GM15510 (cell line): ENCODE data around the gene MED13L.

Experiments used
- POLR2A ChIP-seq: IDR thresholded peaks from 3 replicates; pipeline ENCODE4 v1.6.1; 2011; ENCODE audit warnings: borderline replicate concordance; ENCODE audit not compliant: insufficient read length; ENCODE audit errors: extremely low read depth

The MED13L gene

DNA sequence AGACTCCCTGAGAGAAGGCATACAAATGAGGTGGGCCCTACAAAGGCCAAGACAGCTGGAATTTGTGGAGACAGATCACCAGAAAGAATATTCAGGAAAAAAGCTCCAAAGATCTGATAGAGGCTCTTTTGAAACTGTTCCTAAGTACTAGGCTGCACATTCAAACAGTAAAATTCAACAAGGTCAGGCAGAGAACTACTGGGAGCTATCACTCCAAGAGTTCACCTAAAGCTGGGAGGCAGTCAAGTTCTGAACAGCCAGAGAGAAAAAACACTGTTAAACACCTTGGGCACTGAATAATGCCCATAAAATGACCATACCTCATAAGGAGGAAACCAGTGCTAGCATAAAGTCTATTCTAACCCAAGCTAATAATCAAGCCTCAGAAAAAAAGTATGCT lies 28.6 kb downstream of the MED13L start:
- no peak for TF ChIP-seq POLR2A

DNA sequence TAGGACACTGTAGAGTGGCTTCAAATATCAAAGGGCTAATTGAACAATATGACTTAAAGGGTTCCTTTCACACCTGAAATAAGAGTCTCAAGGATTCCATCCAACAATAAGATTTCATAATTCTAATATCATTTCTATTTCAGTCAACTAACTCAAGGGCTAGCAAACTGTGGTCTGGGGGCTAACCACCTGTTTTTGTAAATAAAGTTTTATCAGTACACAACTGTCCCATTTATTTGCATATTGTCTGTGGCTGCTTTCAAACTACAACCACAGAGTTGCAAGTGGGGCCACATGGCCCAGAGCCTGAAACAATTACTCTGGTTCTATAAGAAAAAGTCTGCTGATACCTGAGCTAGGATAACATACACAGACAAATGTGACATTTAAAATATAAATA lies 29.1 kb downstream of the MED13L start:
- no peak for TF ChIP-seq POLR2A

DNA sequence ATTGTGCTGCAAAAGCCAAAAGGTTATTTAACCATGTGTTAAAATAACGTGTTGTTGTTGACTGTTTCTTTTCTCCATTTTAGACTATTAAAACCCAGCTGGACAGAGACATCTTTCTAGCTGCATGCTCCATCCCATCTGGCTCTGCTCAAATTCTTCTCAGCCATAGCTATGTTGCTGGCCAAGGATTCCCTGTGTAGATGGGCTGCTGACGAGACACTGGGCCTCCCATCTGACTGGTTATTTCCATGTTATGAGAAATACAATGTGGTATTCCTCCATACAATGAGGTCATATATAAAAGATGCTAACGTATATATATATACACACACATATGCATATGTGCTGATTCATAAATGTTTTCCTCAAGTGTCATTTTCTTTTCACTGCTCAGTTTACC lies 30.1 kb downstream of the MED13L start:
- TF ChIP-seq POLR2A, result no peak

DNA sequence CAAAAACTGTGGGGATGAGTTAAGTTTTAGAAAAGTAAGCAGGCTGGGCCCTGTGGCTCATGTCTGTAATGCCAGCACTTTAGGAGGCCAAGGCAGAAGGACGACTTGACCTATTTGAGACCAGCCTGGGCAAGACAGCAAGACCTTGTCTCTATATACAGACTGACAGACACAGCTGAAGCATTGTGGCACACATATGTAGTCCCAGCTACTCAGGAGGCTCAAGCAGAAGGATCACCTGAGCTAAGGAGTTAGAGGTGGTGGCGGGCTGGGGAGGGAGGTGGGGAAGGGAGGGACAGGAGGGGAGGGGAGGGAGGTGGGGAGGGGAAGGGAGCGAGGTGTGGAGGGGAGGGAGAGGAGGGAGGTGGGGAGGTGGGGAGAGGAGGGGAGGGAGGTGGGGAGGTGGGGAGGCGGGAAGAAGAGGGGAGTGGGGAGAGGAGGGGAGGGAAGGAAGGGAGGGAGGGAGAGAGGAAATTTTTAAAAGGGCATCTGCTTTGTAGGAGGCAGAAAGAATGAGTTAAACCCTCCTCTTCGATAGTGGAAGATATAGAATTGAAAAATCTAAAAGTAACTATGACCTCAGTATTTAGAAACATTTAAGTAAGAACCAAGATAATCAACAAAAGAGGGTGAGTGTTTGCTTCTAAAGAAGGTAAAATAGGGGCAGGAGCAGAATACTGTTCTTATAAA lies 30.9 kb downstream of the MED13L start:
- no peak for TF ChIP-seq POLR2A

DNA sequence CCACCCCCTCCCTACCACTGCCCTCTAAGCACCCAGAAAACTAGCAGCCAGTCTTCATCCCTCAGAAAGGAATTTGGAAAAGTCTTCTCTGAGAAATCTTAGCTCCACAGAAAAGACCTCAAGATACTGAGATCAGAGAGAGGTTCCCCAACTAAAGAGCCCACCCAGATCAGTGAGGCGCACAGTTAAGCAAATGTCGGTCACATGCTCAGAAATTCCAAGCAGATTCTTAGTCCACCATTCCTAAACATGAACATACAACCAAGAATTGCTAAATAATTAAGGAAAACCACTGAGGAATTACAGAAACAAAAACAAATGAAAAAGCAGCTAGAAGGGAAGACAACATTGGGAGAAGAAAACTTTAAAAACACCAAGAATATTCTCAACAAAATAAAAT lies 32.3 kb downstream of the MED13L start:
- no peak for TF ChIP-seq POLR2A

DNA sequence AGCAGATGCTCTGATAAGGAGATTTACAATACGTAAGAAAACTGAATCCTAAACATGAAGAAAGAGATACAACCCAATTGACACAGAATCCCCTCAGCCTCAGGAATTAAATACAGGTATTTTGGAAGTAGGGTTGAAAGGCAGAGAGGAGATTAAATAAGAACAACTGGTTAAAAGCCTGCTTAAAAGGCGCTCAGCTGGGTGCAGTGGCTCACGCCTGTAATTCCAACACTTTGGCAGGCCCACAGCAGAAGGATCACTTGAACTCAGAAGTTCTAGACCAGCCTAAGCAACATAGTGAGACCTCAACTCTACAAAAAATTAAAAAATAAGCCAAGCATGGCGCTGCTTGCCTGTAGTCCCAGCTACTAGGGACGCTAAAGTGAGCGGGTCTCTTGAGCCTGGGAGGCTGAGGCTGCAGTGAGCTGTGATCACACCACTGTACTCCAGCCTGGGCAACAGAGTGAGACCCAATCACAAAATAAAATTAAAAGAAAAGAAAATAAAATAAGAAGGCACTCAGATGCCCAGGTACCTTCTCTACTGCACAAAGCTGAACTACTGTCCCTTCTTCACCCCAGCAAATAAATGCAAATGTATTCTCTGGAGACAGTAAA lies 32.9 kb downstream of the MED13L start:
- no peak for TF ChIP-seq POLR2A

DNA sequence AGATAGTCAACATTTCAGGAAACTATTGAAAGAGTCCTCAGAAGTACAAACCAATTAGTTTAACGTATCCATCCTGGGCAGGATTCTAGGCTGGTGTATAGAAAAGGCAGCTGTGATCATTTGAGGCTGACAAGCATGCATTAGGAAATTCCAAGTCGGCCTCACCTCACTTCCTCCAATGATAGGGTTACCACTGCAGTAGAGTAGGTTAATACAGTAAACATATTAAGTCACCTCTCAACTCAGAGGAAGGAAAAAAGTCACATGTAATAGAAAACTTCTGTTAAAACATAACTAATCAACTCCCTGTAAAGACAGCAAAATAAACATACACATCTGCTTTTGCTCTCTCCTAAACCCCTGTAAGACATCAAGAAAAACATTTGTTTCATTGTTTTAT lies 33.5 kb downstream of the MED13L start:
- no peak for TF ChIP-seq POLR2A

DNA sequence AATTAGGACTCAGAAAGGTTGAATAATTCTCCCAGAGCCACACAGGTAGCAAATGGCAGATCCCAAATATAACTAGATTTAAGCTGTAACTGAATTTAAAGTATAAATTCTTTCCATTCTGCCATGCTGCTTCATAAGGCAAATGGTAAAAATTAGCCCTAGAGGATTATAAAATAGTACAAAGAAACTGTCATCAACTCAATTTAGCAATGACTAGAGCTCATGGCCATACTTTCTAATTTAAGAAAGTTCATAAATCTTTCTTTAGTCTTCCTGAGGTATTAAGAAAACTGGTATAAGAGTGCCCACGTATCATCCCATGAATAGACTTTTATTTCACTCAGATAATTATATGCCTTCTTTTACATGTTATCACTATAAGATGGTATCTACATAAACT lies 34.8 kb downstream of the MED13L start:
- TF ChIP-seq POLR2A, result no peak

DNA sequence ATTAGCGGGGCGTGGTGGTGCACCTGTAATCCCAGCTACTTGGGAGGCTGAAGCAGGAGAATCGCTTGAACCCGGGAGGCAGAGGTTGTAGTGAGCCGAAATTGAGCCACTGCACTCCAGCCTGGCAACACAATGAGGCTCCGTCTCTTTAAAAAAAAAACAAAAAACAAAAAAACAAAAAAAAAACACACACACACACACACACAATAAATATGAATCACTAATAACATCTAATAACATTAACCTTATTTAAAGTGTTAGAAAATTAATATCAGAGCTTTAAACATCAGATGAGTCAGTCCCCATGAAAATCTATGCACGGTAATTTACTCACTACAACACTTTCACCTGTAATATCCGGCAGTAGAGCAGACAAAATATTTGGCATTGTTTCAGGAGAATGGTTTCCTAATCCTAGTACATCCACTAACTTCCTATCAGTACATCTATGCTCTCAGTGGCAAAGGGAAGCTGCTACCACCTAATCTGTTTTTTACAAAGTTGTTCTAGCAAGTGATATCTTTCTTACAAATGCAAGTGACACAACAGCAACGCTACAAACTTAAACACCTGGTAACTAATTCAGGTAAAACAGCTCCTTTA lies 36.2 kb downstream of the MED13L start:
- no peak for TF ChIP-seq POLR2A

DNA sequence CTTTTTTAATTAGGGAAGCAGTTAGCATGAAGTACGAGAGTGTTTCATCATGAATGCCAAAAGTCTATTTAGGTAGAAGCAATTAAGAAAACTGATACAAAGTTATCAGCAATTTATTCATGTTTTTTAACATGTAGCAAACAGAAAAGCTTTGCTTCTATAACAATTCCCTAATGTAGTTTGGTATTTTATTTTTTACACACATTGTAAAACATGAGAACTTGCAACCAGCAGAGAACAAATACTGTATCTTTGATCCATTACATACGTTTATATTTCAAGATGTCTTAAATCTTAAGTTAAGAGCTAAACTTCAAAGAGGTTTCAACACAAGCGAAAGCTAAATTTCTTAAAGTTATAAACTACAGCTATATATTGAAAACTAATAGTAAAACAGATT lies 39.3 kb downstream of the MED13L start:
- TF ChIP-seq POLR2A, result no peak

DNA sequence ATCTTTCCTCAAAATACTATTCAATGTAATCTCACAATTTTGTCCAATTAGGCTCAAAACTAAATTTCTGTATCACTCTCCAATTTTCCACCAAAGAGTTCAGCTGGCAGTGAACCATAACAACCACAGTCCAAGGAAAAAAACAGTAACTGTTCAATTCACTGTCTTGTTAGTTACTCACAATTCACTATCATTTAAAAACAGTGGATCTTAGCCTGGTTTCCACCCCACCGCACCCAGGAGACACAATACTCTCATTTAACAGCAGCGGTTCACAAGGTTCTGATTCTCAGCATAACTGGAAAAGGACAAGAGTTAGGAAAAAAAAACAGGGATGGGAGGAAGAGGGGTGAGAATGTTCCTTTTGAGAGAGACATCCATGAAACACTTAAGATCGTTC lies 40.5 kb downstream of the MED13L start:
- no peak for TF ChIP-seq POLR2A

DNA sequence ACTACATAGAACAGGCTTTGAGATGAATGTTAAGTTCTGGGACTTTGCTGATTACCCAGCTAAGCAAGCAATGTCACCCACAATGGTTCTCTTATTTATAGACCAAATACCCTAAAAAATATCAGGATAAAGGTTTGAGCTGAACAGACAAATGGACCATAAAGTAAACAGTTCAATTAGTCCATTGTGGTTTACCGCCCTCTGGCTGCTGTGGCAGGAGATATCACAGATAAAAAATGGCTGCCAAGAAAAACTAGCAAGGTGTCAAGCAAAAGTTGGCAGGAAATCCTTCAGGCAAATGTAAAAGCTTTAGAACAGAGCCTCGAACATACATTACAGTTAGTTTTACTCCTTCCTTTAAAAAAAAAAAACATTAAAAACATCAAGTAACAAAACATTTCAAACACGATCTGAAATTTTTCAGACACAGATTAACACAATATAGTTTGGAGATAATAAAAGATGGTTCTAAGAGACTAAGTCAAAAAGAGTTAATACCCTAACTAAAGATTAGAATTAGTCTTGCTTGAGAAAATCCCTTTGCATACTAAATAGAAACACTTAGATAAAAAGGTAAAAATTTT lies 41.3 kb downstream of the MED13L start:
- no peak for TF ChIP-seq POLR2A

DNA sequence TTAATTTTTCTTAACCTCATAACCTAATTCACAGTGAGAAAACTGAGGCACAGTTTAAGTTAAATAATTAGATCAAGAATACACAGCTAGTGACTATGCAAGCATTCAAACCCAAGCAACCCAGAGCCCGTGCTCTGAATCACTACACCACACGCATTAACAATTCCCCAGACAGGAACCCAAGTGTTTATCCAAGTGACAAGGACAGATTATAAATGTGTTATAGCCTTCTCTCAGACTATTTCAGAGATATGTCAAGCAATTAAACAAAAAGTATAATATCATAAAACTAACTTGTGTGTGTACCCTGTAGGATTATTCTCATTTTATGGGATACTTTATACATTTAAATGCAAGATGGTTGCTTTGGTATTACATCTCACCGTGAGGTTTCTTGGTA lies 43.8 kb downstream of the MED13L start:
- no peak for TF ChIP-seq POLR2A

DNA sequence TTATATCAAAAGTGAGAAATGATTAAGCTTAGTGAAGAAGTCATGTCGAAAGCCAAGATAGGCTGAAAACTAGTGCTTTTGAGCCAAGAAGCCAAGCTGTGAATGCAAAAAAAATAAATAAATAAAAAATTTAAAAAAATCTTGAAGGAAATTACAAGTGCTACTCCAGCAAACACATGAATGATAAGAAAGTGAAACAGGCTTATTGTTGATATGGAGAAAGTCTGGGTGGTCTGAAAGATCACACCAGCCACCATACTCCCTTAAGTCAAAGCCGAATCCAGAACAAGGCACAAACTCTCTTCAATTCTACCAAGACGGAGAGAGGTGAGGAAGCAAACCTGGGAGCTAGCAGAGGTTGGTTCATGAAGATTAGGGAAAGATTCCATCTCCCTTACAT lies 49.7 kb downstream of the MED13L start:
- no peak for TF ChIP-seq POLR2A

DNA sequence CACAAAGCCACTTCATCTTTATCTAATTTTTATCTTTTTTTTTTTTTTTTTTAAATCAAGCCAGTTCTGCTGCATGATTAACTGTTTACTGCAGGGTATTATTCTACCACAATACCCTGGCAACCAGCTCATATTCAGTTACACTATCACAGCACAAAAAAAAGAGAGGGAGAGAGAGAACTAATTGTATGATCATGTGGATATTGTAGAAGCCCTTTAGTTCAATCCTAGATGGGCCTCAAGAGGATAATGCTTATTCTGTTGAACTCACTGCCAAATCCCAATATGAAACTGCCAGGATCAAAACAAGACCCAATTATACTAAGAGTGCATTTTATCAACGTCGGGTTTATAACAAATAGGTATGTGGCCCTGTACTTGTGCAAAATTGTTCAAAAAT lies 51.5 kb downstream of the MED13L start:
- TF ChIP-seq POLR2A, result no peak

DNA sequence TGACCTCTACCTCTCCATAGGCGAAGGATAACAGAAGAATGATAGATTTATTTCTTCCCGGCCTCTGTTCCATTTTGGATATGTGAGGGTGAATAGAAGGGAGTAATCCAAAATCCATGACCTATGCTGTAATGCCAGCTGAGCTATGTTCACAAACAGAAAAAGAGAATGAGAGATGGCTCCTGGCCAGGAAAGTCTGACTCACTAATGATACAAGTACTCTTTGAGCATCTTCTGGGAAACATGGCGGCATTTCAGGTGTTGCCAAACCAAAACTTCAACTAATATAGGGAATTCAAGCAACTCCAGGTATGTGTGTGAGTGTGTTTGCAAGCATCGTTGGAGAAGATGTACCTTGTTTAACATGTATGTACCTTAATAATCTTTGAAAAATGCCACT lies 55.1 kb downstream of the MED13L start:
- TF ChIP-seq POLR2A, result no peak

DNA sequence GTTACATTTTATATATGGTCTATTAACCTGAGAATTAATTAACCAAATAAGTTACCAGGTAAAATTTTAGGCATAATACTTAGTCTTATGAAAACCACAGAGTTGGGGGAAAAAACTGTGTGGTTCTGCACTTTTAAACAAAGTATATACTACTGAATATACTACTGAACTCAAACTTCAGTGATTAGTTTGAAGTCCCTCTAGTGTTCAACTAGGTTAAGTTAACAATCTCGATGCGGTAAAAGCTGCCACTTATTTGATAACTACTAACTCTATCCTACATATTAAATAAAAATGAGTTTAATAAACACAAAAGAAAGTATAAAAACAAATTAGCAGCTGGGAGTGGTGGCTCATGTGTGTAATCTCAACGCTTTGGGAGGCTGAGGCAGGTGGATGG lies 56.7 kb downstream of the MED13L start:
- no peak for TF ChIP-seq POLR2A
